T47D (cell line): ENCODE results near the gene EPAS1.

ENCODE experiments used
- DNase-seq, 2 experiments: peaks; one replicate each; pipeline versions ENCODE4 v3.0.0 to v3.0.0-alpha.2; 2011 to 2012; ENCODE audit warnings: low read depth in 1 of 2, low spot score in 1 of 2
- JUND ChIP-seq: IDR thresholded peaks from 2 replicates; pipeline ENCODE4 v1.6.1; 2012; ENCODE audit warnings: low read depth
- in situ Hi-C: cut with HindIII; loops from 2 replicates; pipeline ENCODE4 v1.10.0; 2016; ENCODE audit warnings: low sequenced_read_pairs, low pct_unique_long_range_greater_than_20kb

The EPAS1 gene

DNA sequence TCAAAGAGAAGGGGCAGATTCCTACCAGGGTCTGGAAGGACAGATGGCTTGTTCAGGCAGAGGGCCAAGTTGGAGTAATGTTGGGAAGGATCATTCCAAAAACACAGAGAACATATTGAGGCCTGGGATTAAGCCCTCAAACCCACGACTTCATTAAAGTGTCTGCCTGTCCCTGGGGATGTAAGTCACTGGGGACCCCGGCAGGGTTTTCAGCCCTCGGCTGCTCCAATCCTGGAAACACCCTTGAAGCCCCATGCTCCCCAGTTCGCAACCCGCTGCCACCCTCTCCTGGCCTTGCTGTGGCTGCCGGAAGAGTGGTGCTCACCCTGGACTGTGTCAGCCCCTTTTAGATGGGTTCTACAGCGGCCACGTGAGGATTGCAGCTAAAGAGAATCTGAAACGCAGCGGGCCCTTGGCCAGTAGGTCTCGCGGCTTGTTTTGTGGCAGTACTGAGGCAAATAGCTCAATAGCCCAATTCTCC is 79.9 kb downstream of the EPAS1 start:
- in situ Hi-C loops, result no loop called here
- no peak for DNase-seq

DNA sequence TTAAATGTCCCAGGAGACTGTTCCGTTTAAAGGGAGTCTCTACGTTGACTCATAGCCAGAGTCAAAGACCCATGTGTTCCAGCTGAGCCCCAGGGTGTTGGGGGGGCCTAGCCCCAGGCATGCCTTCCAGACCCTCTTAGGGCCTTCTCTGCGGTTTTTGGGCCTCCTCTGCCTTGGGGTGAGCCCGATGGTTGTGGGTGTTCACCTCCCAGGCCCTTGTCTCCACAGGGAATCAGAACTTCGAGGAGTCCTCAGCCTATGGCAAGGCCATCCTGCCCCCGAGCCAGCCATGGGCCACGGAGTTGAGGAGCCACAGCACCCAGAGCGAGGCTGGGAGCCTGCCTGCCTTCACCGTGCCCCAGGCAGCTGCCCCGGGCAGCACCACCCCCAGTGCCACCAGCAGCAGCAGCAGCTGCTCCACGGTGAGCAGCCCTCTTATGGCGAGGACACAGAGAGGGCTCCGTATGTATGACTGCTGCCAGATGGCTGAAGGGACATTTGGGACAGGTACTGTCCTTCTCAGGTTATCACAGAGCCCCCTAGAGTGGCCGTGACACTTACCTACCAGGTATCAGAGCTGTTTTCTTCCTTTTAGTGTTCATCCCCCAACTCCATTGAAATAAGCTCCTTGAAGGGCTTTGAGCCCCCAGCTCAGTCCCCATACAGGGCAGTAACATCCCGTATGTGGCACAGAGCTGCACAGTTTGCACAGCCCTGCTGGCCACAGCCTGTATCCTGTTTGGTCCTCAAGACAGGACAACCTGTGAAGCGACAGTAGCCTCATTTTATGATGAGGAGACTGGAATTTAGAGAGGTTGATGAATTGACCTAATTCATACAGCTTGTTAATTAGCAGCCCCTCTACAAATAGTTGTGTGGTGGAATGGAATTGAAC is 80.7 kb downstream of the EPAS1 start:
- TF ChIP-seq JUND, result no peak
- in situ Hi-C loops, result no loop called here
- no peak for DNase-seq

More for the DNA sequence above, 79.9 kb downstream of the EPAS1 start:
- no peak for TF ChIP-seq JUND

GRCh38 chr2:46378616-46379015 is 81.4 kb downstream of the EPAS1 start:
- TF ChIP-seq JUND, result no peak
- in situ Hi-C loops, result no loop called here
- no peak for DNase-seq

DNA sequence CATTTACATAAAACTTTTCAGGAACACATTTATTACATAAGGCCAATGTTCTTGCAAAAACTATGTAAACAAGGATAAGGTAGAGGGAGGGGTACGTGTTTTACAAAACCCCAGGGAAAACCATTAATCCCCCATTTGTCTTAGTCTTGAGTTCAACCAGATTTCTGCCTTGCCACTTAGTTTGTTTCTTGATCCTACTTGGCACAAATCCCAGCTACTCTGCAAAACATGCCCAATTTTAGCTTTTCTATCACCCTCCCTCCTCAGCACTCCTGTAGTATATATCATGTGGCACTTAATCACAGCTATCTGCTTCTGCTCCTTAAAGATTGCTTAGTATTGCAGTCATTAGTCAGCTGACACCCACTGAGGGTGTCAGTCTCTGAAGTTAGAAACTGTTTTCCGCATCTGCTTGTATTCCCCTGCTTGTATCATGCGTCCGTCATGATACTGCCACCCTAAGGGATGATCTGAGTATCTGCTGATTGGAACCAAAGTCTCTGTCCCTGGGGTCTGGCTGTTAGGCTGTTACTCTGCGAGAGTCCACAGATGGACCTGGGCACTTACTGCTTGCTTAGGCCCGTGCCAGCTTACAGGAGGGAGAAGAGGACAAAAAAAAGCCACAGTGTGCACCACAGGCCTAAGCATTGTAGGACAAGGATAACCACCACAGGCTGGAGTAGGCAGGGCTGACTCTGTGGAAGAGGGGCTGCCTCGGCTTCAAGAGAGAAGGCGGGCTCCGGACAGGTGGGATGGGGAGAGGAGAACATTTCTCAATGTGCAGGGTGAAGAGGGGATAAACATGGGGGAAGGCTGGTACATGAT is 82.2 kb downstream of the EPAS1 start:
- DNase-seq, result no peak
- in situ Hi-C loops, result no loop called here
- no peak for TF ChIP-seq JUND

GRCh38 chr2:46380038-46380940 is 83.1 kb downstream of the EPAS1 start:
- TF ChIP-seq JUND, result no peak
- in situ Hi-C loops, result no loop called here
- DNase-seq, result no peak

- in situ Hi-C loops, result no loop called here
- no peak for DNase-seq
- TF ChIP-seq JUND, result no peak
Observed at GRCh38 chr2:46381263-46381849, 84.1 kb downstream of the EPAS1 start.

DNA sequence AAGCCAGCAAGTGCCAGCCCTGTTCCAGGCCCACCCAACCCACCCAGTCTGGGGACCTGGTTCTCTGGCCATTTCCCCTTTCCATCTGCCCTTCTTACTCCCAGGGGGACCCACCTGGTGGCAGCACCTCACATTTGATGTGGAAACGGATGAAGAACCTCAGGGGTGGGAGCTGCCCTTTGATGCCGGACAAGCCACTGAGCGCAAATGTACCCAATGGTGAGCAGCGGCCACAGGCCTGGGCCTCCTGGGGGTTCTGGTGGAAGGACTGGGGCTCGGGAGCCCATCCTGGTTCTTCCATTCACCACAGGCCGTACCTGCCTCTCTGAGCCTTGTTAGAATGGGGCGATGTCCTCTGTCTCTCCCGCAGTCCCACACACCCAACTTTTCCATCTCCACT is 84.7 kb downstream of the EPAS1 start:
- no peak for TF ChIP-seq JUND
- in situ Hi-C loops, result no loop called here
- DNase-seq, result no peak

DNA sequence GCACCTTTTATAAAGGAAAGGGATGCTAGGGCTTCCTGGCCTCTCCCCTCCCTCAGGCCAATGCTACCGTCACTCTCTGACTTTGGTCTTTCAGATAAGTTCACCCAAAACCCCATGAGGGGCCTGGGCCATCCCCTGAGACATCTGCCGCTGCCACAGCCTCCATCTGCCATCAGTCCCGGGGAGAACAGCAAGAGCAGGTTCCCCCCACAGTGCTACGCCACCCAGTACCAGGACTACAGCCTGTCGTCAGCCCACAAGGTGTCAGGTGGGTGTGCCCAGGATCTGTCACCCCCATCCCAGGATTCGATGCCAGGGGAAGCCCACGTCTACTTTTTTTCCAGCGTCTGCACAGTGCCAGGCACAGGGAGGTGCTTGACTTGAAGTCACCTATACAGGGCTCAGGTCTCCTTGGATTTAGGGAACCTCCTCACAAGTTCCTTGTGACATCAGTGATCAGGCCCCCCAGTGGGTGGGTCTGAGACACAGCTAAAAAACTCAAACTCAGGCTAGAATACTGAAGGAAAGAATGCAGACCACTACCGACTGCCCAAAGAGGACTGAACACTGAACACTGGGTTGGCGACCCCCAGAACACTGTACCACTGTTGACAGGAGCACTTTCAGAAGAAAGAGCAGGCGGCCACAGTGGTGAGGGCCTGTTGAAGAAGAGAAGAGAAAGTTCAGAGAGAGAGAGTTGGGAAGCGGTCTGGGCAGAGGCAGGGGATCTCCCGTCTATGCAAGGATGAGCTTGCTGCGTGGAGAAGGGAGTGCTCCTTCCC is 85.3 kb downstream of the EPAS1 start:
- no peak for DNase-seq
- in situ Hi-C loops, result no loop called here
- TF ChIP-seq JUND, result no peak

GRCh38 chr2:46383113-46383395 is 85.8 kb downstream of the EPAS1 start:
- in situ Hi-C loops, result no loop called here
- DNase-seq, result no peak
- no peak for TF ChIP-seq JUND

DNA sequence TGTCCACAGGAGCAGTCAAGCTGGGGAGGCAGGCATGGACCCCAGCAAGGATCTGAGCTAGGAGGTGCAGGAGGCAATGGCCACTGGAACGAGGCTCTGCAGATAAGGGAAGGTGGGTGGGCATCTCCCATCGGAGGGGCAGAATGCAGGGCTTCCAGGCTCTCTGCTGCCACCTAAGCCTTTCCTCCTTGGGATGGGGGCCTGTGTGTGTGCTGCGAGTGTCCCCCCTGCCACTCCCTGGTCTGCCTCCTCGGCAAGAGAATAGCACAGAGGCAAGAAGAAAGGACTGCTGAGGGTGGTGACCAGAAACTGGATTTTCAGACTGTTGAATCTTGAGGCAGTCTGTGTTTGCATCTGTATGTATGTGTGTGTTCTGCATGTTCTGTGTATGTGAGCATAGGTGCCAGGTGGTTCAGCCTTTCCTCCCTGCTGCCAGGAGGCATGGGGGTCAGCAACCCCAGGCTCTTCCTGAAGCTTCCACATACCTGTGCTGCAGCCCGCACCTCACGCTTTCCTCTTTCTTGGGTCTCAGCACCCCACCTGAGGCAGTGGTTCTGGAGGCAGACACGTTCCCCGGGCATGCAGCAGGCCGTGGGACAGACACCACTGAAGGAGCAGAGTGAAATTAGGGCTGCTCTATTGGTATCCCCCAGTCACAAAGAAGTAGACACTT is 86.7 kb downstream of the EPAS1 start:
- in situ Hi-C loops, result no loop called here
- DNase-seq, result no peak
- no peak for TF ChIP-seq JUND

DNA sequence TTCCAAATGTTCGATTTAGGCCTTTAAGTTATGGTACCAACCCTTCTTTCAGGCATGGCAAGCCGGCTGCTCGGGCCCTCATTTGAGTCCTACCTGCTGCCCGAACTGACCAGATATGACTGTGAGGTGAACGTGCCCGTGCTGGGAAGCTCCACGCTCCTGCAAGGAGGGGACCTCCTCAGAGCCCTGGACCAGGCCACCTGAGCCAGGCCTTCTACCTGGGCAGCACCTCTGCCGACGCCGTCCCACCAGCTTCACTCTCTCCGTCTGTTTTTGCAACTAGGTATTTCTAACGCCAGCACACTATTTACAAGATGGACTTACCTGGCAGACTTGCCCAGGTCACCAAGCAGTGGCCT is 87.2 kb downstream of the EPAS1 start:
- no peak for DNase-seq
- no peak for TF ChIP-seq JUND
- in situ Hi-C loops, result no loop called here
